Cardiac muscle cell (in vitro differentiated cells and primary cell): ENCODE measurements around the gene RILPL1. TPM values are rescaled to one million over a fixed set of nuclear protein-coding genes. Genes with fewer than 3 reads are reported as not detected.

Source experiments
- DNase-seq, 2 donors: peaks; one replicate each; pipeline versions ENCODE4 v3.0.0 to v3.0.0-alpha.2; 2010 to 2017; ENCODE audit warnings: low read depth in 1 of 2, low spot score in 1 of 2
- H3K27ac ChIP-seq: fragments of 200-600 bp; sonication (generic); 2 replicates; pipeline ENCODE4 v1.5.1; 2016
- H3K27me3 ChIP-seq: fragments of 200-600 bp; sonication (generic); 2 replicates; pipeline ENCODE4 v1.6.0; 2016; ENCODE audit warnings: control low read depth
- H3K36me3 ChIP-seq: fragments of 200-600 bp; sonication (generic); 2 replicates; pipeline ENCODE4 v1.5.1; 2016; ENCODE audit warnings: control low read depth
- H3K4me1 ChIP-seq: fragments of 200-600 bp; sonication (generic); 2 replicates; pipeline ENCODE4 v1.8.1; 2017; ENCODE audit warnings: low read depth, mild to moderate bottlenecking, mixed run types
- H3K4me3 ChIP-seq: fragments of 200-600 bp; sonication (generic); 2 replicates; pipeline ENCODE4 v1.5.1; 2016; ENCODE audit warnings: mild to moderate bottlenecking
- H3K9me3 ChIP-seq: fragments of 200-600 bp; sonication (generic); 2 replicates; pipeline ENCODE4 v1.5.1; 2017; ENCODE audit warnings: low read depth, mild to moderate bottlenecking, control low read depth
- polyA plus RNA-seq: library from polyadenylated mRNA; unstranded; fragments of >200 nt; fragmentation: Nextera tagmentation; extraction: Ambion mirVana; gene quantifications from 2 replicates; pipeline ENCODE4 v1.2.1, GENCODE V29; 2016
- total RNA-seq: library from RNA; depleted of rRNA; stranded (reverse); fragments of >200 nt; gene quantifications from 2 replicates; pipeline ENCODE4 v1.2.3, GENCODE V29; 2016
- TF ChIP-seq, protein P1 (sequence below): IDR thresholded peaks from 2 replicates; pipeline ENCODE4 v1.5.1; 2012; ENCODE audit warnings: low read depth, mild to moderate bottlenecking, low read length

Gene RILPL1
- total and polyA plus RNA-seq, 2 experiments from 2014 or later = 57.8 to 68.4 TPM

GRCh38 chr12:123506059-123506842 is 27.3 kb downstream of the RILPL1 start:
- TF ChIP-seq, protein P1, sequence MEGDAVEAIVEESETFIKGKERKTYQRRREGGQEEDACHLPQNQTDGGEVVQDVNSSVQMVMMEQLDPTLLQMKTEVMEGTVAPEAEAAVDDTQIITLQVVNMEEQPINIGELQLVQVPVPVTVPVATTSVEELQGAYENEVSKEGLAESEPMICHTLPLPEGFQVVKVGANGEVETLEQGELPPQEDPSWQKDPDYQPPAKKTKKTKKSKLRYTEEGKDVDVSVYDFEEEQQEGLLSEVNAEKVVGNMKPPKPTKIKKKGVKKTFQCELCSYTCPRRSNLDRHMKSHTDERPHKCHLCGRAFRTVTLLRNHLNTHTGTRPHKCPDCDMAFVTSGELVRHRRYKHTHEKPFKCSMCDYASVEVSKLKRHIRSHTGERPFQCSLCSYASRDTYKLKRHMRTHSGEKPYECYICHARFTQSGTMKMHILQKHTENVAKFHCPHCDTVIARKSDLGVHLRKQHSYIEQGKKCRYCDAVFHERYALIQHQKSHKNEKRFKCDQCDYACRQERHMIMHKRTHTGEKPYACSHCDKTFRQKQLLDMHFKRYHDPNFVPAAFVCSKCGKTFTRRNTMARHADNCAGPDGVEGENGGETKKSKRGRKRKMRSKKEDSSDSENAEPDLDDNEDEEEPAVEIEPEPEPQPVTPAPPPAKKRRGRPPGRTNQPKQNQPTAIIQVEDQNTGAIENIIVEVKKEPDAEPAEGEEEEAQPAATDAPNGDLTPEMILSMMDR = no peak
- H3K4me3 ChIP-seq = no peak overlapping the region
- no peaks in the 10 kb centered on the region for H3K27me3 ChIP-seq
- H3K9me3 ChIP-seq = no peaks in the 10 kb centered on the region
- H3K27ac ChIP-seq = no peak overlapping the region
- DNase-seq = no peak
- peaks cover 6% of the 10 kb centered on the region for H3K36me3 ChIP-seq
- no peaks in the 10 kb centered on the region for H3K4me1 ChIP-seq

- TF ChIP-seq, protein P1 = no peak
These were observed 31.3 kb downstream of the RILPL1 start for GRCh38 chr12:123502163-123502704.

GRCh38 chr12:123499332-123499731 is 34.2 kb downstream of the RILPL1 start:
- DNase-seq = no peak
- TF ChIP-seq, protein P1 = no peak
- H3K4me1 ChIP-seq = no peaks in the 10 kb centered on the region

More at GRCh38 chr12:123502163-123502704, 31.3 kb downstream of the RILPL1 start:
- Histone ChIP-seq H3K4me3 (no peak overlapping the region), H3K4me1 (no peaks in the 10 kb centered on the region), H3K9me3 (no peaks in the 10 kb centered on the region), H3K27me3 (no peaks in the 10 kb centered on the region), H3K36me3 (peaks cover 14% of the 10 kb centered on the region), H3K27ac (no peak overlapping the region)
- no peak for DNase-seq

GRCh38 chr12:123498126-123498825 is 35.2 kb downstream of the RILPL1 start:
- TF ChIP-seq, protein P1 = no peak
- Histone ChIP-seq H3K4me3 (no peak overlapping the region), H3K36me3 (peaks cover 23% of the 10 kb centered on the region), H3K27me3 (no peaks in the 10 kb centered on the region), H3K4me1 (no peaks in the 10 kb centered on the region), H3K27ac (no peak overlapping the region), H3K9me3 (no peaks in the 10 kb centered on the region)
- no peak for DNase-seq

More at GRCh38 chr12:123499332-123499731, 34.2 kb downstream of the RILPL1 start:
- Histone ChIP-seq H3K4me3 (no peak overlapping the region), H3K36me3 (peaks cover 23% of the 10 kb centered on the region), H3K27me3 (no peaks in the 10 kb centered on the region), H3K9me3 (no peaks in the 10 kb centered on the region), H3K27ac (no peak overlapping the region)

DNA sequence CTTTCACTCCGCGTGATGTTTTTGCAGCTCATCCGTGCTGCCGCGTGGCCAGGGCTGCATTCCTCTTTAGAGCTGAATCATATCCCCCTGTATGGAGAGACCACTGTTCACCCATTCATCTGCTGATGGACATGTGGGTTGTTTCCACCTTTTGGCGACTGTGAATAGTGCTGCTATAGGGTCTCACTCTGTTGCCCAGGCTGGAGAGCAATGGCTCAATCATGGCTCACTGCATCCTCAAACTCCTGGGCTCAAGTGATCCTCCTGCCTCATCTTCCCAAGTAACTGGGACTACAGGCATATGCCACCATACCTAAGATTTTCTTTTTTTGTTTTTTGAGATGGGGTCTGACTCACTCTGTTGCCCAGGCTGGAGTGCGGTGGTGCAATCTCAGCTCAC is 36.5 kb downstream of the RILPL1 start:
- TF ChIP-seq, protein P1 = no peak
- H3K4me1 ChIP-seq = no peaks in the 10 kb centered on the region
- H3K36me3 ChIP-seq = peaks cover 23% of the 10 kb centered on the region
- H3K27ac ChIP-seq = no peak overlapping the region
- no peak for DNase-seq
- H3K9me3 ChIP-seq = no peaks in the 10 kb centered on the region
- H3K27me3 ChIP-seq = no peaks in the 10 kb centered on the region
- no peak overlapping the region for H3K4me3 ChIP-seq
